ENCODE measurements around the gene TMIGD1.

Gene TMIGD1

GRCh38 chr17:30378825-30379302 lies 45.0 kb upstream of the TMIGD1 start, which contains the start of gene CPD:
TSS of gene CPD (plus strand) at chr17:30378927. CDS start at chr17:30378981, 54 bp downstream.
- in situ Hi-C loops (cut with HindIII; ENCODE audit: low sequenced_read_pairs) = no loop called here
- TF ChIP-seq CTCF (IDR thresholded peaks at IDR 0.05; ENCODE audit: low read depth, low read length, missing control alignments) = no peak
- DNase-seq (ENCODE audit: low read depth) = peak; percentile 81
- H3K4me3 ChIP-seq (ENCODE audit: low read depth, low read length) = peak within 1 kb of the TSS; percentile 65

- H3K4me3 ChIP-seq (ENCODE audit: low read depth, low read length) = peak overlapping the region; percentile 65
- in situ Hi-C loops (cut with HindIII; ENCODE audit: low sequenced_read_pairs) = no loop called here
- TF ChIP-seq CTCF (IDR thresholded peaks at IDR 0.05; ENCODE audit: low read depth, low read length, missing control alignments) = no peak
- DNase-seq (ENCODE audit: low read depth) = no peak
These were observed 44.5 kb upstream of the TMIGD1 start for GRCh38 chr17:30378241-30378824.

- in situ Hi-C loops (cut with HindIII; ENCODE audit: low sequenced_read_pairs) = no loop called here
- TF ChIP-seq CTCF (IDR thresholded peaks at IDR 0.05; ENCODE audit: low read depth, low read length, missing control alignments) = no peak
- no peak for DNase-seq (ENCODE audit: low read depth)
- H3K4me3 ChIP-seq (ENCODE audit: low read depth, low read length) = peak overlapping the region; percentile 65
These were observed 43.9 kb upstream of the TMIGD1 start for GRCh38 chr17:30377574-30378240.

GRCh38 chr17:30376621-30377452 lies 43.0 kb upstream of the TMIGD1 start:
- in situ Hi-C loops (cut with HindIII; ENCODE audit: low sequenced_read_pairs) = no loop called here
- H3K4me3 ChIP-seq (ENCODE audit: low read depth, low read length) = no peak overlapping the region
- TF ChIP-seq CTCF (IDR thresholded peaks at IDR 0.05; ENCODE audit: low read depth, low read length, missing control alignments) = no peak
- peak; percentile 26 for DNase-seq (ENCODE audit: low read depth)

GRCh38 chr17:30375661-30376060 lies 41.8 kb upstream of the TMIGD1 start:
- H3K4me3 ChIP-seq (ENCODE audit: low read depth, low read length) = no peak overlapping the region
- in situ Hi-C loops (cut with HindIII; ENCODE audit: low sequenced_read_pairs) = no loop called here
- DNase-seq (ENCODE audit: low read depth) = no peak
- no peak for TF ChIP-seq CTCF (IDR thresholded peaks at IDR 0.05; ENCODE audit: low read depth, low read length, missing control alignments)

GRCh38 chr17:30372755-30373154 lies 38.9 kb upstream of the TMIGD1 start:
- no peak for DNase-seq (ENCODE audit: low read depth)
- in situ Hi-C loops (cut with HindIII; ENCODE audit: low sequenced_read_pairs) = no loop called here
- peak; percentile 6 for TF ChIP-seq CTCF (IDR thresholded peaks at IDR 0.05; ENCODE audit: low read depth, low read length, missing control alignments)
- H3K4me3 ChIP-seq (ENCODE audit: low read depth, low read length) = no peak overlapping the region
